ENCODE results near the gene SULT1A2. TPM values are rescaled to one million over a fixed set of nuclear protein-coding genes. Genes with fewer than 3 reads are reported as not detected.

Gene SULT1A2
- total and polyA plus RNA-seq, 8 donors: 0.18 to 2.4 (median 1.00) TPM; not detected in 2

- Histone ChIP-seq H3K27me3 (no peaks in the 10 kb centered on the region), H3K36me3 (peaks cover 71 to 100% (median 100%) of the 10 kb centered on the region in 4 donors), H3K27ac (no peak overlapping the region), H3K9me3 (no peaks in the 10 kb centered on the region), H3K4me1 (no peaks in the 10 kb centered on the region), H3K4me3 (no peak overlapping the region)
- 89 to 93% (median 91%) methylated on average over 3 of the region's 3 CpGs for WGBS, 5 donors
- intact Hi-C loops (cut with DNase I; ENCODE audit: low total_unique reads): no loop called here
- TF ChIP-seq CTCF (IDR thresholded peaks at IDR 0.05) (no peak), POLR2AphosphoS5 (IDR thresholded peaks at IDR 0.05) (no peak), POLR2A (IDR thresholded peaks at IDR 0.05) (no peak), EP300 (IDR thresholded peaks at IDR 0.05) (no peak)
- no peak for DNase-seq
Measured at GRCh38 chr16:28586466-28586865, 10.4 kb downstream of the SULT1A2 start.

GRCh38 chr16:28585674-28586073 is 11.2 kb downstream of the SULT1A2 start:
- DNase-seq: peak; percentile 69 to 77
- Histone ChIP-seq H3K27me3 (no peaks in the 10 kb centered on the region), H3K27ac (no peak overlapping the region), H3K4me1 (no peaks in the 10 kb centered on the region), H3K4me3 (no peak overlapping the region), H3K9me3 (no peaks in the 10 kb centered on the region), H3K36me3 (peaks cover 67 to 100% (median 100%) of the 10 kb centered on the region in 4 donors)
- 50 to 82% (median 65%) methylated on average over 11 of the region's 11 CpGs for WGBS, 5 donors
- intact Hi-C loops (cut with DNase I; ENCODE audit: low total_unique reads): no loop called here
- TF ChIP-seq POLR2AphosphoS5 (IDR thresholded peaks at IDR 0.05): peak in 1 of 3 donors; percentile 27
- TF ChIP-seq CTCF (IDR thresholded peaks at IDR 0.05): no peak
- no peak for TF ChIP-seq EP300 (IDR thresholded peaks at IDR 0.05)
- TF ChIP-seq POLR2A (IDR thresholded peaks at IDR 0.05): no peak

- 90 to 96% (median 94%) methylated on average over 15 of the region's 15 CpGs for WGBS, 5 donors
- intact Hi-C loops (cut with DNase I; ENCODE audit: low total_unique reads): no loop called here
- Histone ChIP-seq H3K27me3 (no peaks in the 10 kb centered on the region), H3K4me3 (no peak overlapping the region), H3K9me3 (no peaks in the 10 kb centered on the region), H3K27ac (no peak overlapping the region), H3K36me3 (peaks cover 31 to 66% (median 61%) of the 10 kb centered on the region in 4 donors), H3K4me1 (no peaks in the 10 kb centered on the region)
- no peak for DNase-seq
- TF ChIP-seq CTCF (IDR thresholded peaks at IDR 0.05) (no peak), EP300 (IDR thresholded peaks at IDR 0.05) (no peak), POLR2AphosphoS5 (IDR thresholded peaks at IDR 0.05) (no peak)
Measured at GRCh38 chr16:28580726-28581315, 16.0 kb downstream of the SULT1A2 start.

- no peak for DNase-seq
- Histone ChIP-seq H3K36me3 (peaks cover 0 to 17% (median 9%) of the 10 kb centered on the region in 4 donors), H3K27ac (no peak overlapping the region), H3K27me3 (no peaks in the 10 kb centered on the region), H3K9me3 (no peaks in the 10 kb centered on the region), H3K4me3 (no peak overlapping the region), H3K4me1 (peaks cover 6 to 33% (median 23%) of the 10 kb centered on the region in 4 donors)
- 81 to 91% (median 86%) methylated on average over 8 of the region's 8 CpGs for WGBS, 5 donors
- intact Hi-C loops (cut with DNase I; ENCODE audit: low total_unique reads): no loop called here
- TF ChIP-seq EP300 (IDR thresholded peaks at IDR 0.05): no peak
- TF ChIP-seq CTCF (IDR thresholded peaks at IDR 0.05): no peak
- TF ChIP-seq POLR2A (IDR thresholded peaks at IDR 0.05): no peak
- no peak for TF ChIP-seq POLR2AphosphoS5 (IDR thresholded peaks at IDR 0.05)
Measured at GRCh38 chr16:28575446-28576109, 21.3 kb downstream of the SULT1A2 start.
